ENCODE measurements around the gene TESK1. TPM values are rescaled to one million over a fixed set of nuclear protein-coding genes. Genes with fewer than 3 reads are reported as not detected.

TESK1 gene
- 10 to 100 TPM; 27.9 to 37.1 TPM for total RNA-seq

- Mint-ChIP-seq H3K27ac (peak within 1 kb of the TSS; percentile 98), H3K36me3 (peaks cover 11% of the 10 kb centered on the region), H3K27me3 (no peaks in the 10 kb centered on the region), H3K9me3 (ENCODE audit: low read depth) (no peaks in the 10 kb centered on the region), H3K4me3 (peak within 1 kb of the TSS; percentile 88), H3K4me1 (peaks cover 30% of the 10 kb centered on the region)
- ATAC-seq, result peak; percentile 53
- CTCF ChIA-PET, result interaction anchor here (0.8 to 4.7 kb wide), 18 partner anchors 8 to 222 kb away, joined by 3 to 63 read pairs (median 6); partner anchors contain the start of genes CCDC107, CD72, CREB3 and RMRP
- DNase-seq, result peak; percentile 91
Observed at GRCh38 chr9:35604578-35605350, at the start of gene TESK1. Gene TESK1 (plus strand): TSS chr9:35605262. CDS start chr9:35605620, 358 bp downstream.

- Mint-ChIP-seq H3K4me3 (no peak overlapping the region), H3K36me3 (no peaks in the 10 kb centered on the region), H3K27ac (no peak overlapping the region), H3K4me1 (no peaks in the 10 kb centered on the region), H3K9me3 (ENCODE audit: low read depth) (no peaks in the 10 kb centered on the region), H3K27me3 (peaks cover 7% of the 10 kb centered on the region)
- no peak for ATAC-seq
- CTCF ChIA-PET, result interaction anchor here (1.4 to 1.7 kb wide), 2 partner anchors 10 to 36 kb away, joined by 3 to 4 read pairs; no protein-coding TSS in a partner anchor
- no peak for DNase-seq
Observed at GRCh38 chr9:35555881-35556280, 49.2 kb upstream of the TESK1 start.

- DNase-seq (no peak), ATAC-seq (no peak)
- CTCF ChIA-PET, result interaction anchor here (1.7 kb wide), 1 partner anchor 37 kb away, joined by 4 read pairs; no protein-coding TSS in a partner anchor
- Mint-ChIP-seq H3K4me3 (no peak overlapping the region), H3K27me3 (no peaks in the 10 kb centered on the region), H3K27ac (no peak overlapping the region), H3K4me1 (no peaks in the 10 kb centered on the region), H3K9me3 (ENCODE audit: low read depth) (no peaks in the 10 kb centered on the region), H3K36me3 (no peaks in the 10 kb centered on the region)
Observed at GRCh38 chr9:35556776-35557175, 48.3 kb upstream of the TESK1 start.

- no peak for DNase-seq
- no peak for ATAC-seq
Observed at GRCh38 chr9:35557320-35557719, 47.7 kb upstream of the TESK1 start.

GRCh38 chr9:35558185-35558584 is 46.9 kb upstream of the TESK1 start:
- Mint-ChIP-seq H3K27ac (no peak overlapping the region), H3K4me1 (no peaks in the 10 kb centered on the region), H3K27me3 (no peaks in the 10 kb centered on the region), H3K9me3 (ENCODE audit: low read depth) (no peaks in the 10 kb centered on the region), H3K4me3 (no peak overlapping the region), H3K36me3 (no peaks in the 10 kb centered on the region)
- ATAC-seq, result no peak
- no peak for DNase-seq
- CTCF ChIA-PET, result no interaction called here

More at GRCh38 chr9:35557320-35557719, 47.7 kb upstream of the TESK1 start:
- CTCF ChIA-PET, result interaction anchor here (1.7 kb wide), 1 partner anchor 38 kb away, joined by 4 read pairs; no protein-coding TSS in a partner anchor
- H3K27me3 Mint-ChIP-seq, result no peaks in the 10 kb centered on the region
- H3K4me1 Mint-ChIP-seq, result no peaks in the 10 kb centered on the region
- no peak overlapping the region for H3K4me3 Mint-ChIP-seq
- H3K36me3 Mint-ChIP-seq, result no peaks in the 10 kb centered on the region
- no peak overlapping the region for H3K27ac Mint-ChIP-seq
- no peaks in the 10 kb centered on the region for H3K9me3 Mint-ChIP-seq (ENCODE audit: low read depth)

GRCh38 chr9:35559792-35560530 is 45.1 kb upstream of the TESK1 start:
- H3K9me3 Mint-ChIP-seq (ENCODE audit: low read depth), result no peaks in the 10 kb centered on the region
- peaks cover 1% of the 10 kb centered on the region for H3K4me1 Mint-ChIP-seq
- H3K27ac Mint-ChIP-seq, result no peak overlapping the region
- no peak overlapping the region for H3K4me3 Mint-ChIP-seq
- DNase-seq (no peak), ATAC-seq (no peak)
- no peaks in the 10 kb centered on the region for H3K27me3 Mint-ChIP-seq
- CTCF ChIA-PET, result interaction anchor here (0.8 kb wide), 1 partner anchor 11 kb away, joined by 3 read pairs; no protein-coding TSS in a partner anchor
- no peaks in the 10 kb centered on the region for H3K36me3 Mint-ChIP-seq

GRCh38 chr9:35560625-35561337 is 44.3 kb upstream of the TESK1 start:
- Mint-ChIP-seq H3K4me3 (no peak overlapping the region), H3K4me1 (peaks cover 1% of the 10 kb centered on the region), H3K27me3 (no peaks in the 10 kb centered on the region), H3K9me3 (ENCODE audit: low read depth) (no peaks in the 10 kb centered on the region), H3K27ac (no peak overlapping the region), H3K36me3 (no peaks in the 10 kb centered on the region)
- CTCF ChIA-PET, result no interaction called here
- DNase-seq, result no peak
- ATAC-seq, result no peak

- CTCF ChIA-PET, result interaction anchor here (1.6 kb wide), 1 partner anchor 39 kb away, joined by 3 read pairs; no protein-coding TSS in a partner anchor
- Mint-ChIP-seq H3K9me3 (ENCODE audit: low read depth) (no peaks in the 10 kb centered on the region), H3K36me3 (no peaks in the 10 kb centered on the region), H3K27me3 (no peaks in the 10 kb centered on the region), H3K4me1 (peaks cover 8% of the 10 kb centered on the region), H3K27ac (no peak overlapping the region), H3K4me3 (no peak overlapping the region)
- ATAC-seq (no peak), DNase-seq (no peak)
Observed at GRCh38 chr9:35561468-35562261, 43.4 kb upstream of the TESK1 start.

GRCh38 chr9:35562895-35563780 is 41.9 kb upstream of the TESK1 start:
- DNase-seq (no peak), ATAC-seq (no peak)
- peaks cover 3% of the 10 kb centered on the region for H3K36me3 Mint-ChIP-seq
- CTCF ChIA-PET, result interaction anchor here (0.7 to 1.6 kb wide), 2 partner anchors 10 to 38 kb away, joined by 3 to 4 read pairs; no protein-coding TSS in a partner anchor
- no peaks in the 10 kb centered on the region for H3K9me3 Mint-ChIP-seq (ENCODE audit: low read depth)
- H3K27me3 Mint-ChIP-seq, result no peaks in the 10 kb centered on the region
- no peak overlapping the region for H3K27ac Mint-ChIP-seq
- H3K4me3 Mint-ChIP-seq, result no peak overlapping the region
- peaks cover 16% of the 10 kb centered on the region for H3K4me1 Mint-ChIP-seq

GRCh38 chr9:35563791-35564197 is 41.3 kb upstream of the TESK1 start:
- CTCF ChIA-PET, result interaction anchor here (0.9 kb wide), 1 partner anchor 40 kb away, joined by 3 read pairs; no protein-coding TSS in a partner anchor

GRCh38 chr9:35564658-35565061 is 40.4 kb upstream of the TESK1 start:
- CTCF ChIA-PET, result interaction anchor here (0.7 to 0.9 kb wide), 2 partner anchors 11 to 39 kb away, joined by 3 read pairs; no protein-coding TSS in a partner anchor
- no peak overlapping the region for H3K27ac Mint-ChIP-seq
- H3K36me3 Mint-ChIP-seq, result peaks cover 11% of the 10 kb centered on the region
- no peak for ATAC-seq
- H3K4me3 Mint-ChIP-seq, result no peak overlapping the region
- H3K9me3 Mint-ChIP-seq (ENCODE audit: low read depth), result peaks cover 3% of the 10 kb centered on the region
- H3K27me3 Mint-ChIP-seq, result no peaks in the 10 kb centered on the region
- peaks cover 21% of the 10 kb centered on the region for H3K4me1 Mint-ChIP-seq
- DNase-seq, result no peak

More at GRCh38 chr9:35563791-35564197, 41.3 kb upstream of the TESK1 start:
- ATAC-seq (no peak), DNase-seq (no peak)
- H3K4me3 Mint-ChIP-seq, result no peak overlapping the region
- no peak overlapping the region for H3K27ac Mint-ChIP-seq
- H3K9me3 Mint-ChIP-seq (ENCODE audit: low read depth), result no peaks in the 10 kb centered on the region
- H3K36me3 Mint-ChIP-seq, result peaks cover 3% of the 10 kb centered on the region
- no peaks in the 10 kb centered on the region for H3K27me3 Mint-ChIP-seq
- H3K4me1 Mint-ChIP-seq, result peaks cover 16% of the 10 kb centered on the region

All from activated CD8-positive, alpha-beta memory T cell treated with anti-CD3 and anti-CD28 coated beads, Interleukin-2, amount 10 ng/mL, durations not matched to agents 7 days and 5 days (primary cell).